HT-29 (cell line): ENCODE data around the gene STPG3. TPM values are rescaled to one million over a fixed set of nuclear protein-coding genes. Genes with fewer than 3 reads are reported as not detected.

Source experiments
- DNase-seq: peaks from one replicate; pipeline ENCODE4 v3.0.0-alpha.2; 2015; ENCODE audit warnings: low spot score
- total RNA-seq: library from RNA; depleted of rRNA; stranded (reverse); fragments of >200 nt; shearing (Covaris generic); gene quantifications from 2 replicates; pipeline ENCODE4 v1.2.3, GENCODE V29; 2014

The STPG3 gene
- total RNA-seq, 1 experiment from 2014 or later = not detected

DNA sequence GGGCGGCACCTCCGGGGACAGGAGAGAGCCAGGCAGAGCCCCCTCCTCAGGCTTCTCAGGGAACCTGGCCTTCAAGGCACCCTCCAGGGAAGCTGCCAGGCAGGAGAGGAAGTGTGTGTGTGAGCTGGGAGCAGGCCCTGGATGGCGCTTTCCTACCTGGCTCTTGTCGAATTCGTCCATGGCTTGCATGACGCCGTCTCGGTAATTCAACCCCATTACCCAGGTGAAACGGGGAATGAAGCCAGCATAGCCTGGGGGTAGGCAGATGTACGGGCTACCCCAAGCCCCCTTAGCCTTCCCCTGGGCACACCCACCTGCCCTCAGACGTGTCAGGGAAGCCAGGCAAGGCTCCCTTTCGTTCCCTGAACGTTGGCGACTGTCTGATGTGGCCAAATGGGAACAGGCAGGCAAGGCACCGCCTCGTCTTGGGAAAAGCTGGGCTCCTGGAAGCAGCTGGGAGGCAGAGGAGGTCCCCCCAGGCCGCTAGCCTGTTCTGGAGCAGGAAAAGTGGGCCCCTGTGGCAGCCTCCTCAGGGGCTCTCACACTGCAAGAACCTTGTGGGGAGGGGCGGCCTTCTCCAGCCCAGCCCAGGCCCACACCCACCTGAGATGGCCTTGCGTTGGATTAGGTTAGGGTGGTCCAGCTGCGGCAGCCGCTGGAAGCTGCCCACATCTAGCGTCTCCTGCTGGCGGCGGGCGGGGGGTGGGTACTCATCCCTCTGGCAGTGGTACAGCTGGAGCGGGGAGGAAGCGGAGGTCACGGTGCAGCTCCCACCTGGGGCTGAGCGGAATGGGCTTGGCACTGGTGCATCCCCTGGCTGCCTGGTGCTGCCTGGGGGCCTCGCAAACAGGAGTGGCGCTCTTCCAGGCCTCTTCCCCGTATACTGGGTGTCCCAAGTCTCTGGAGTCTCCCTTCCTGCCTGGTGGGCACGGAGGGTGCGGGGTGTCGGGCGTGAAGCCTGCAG lies 6.3 kb upstream of the STPG3 start:
- DNase-seq = peak; percentile 57

DNA sequence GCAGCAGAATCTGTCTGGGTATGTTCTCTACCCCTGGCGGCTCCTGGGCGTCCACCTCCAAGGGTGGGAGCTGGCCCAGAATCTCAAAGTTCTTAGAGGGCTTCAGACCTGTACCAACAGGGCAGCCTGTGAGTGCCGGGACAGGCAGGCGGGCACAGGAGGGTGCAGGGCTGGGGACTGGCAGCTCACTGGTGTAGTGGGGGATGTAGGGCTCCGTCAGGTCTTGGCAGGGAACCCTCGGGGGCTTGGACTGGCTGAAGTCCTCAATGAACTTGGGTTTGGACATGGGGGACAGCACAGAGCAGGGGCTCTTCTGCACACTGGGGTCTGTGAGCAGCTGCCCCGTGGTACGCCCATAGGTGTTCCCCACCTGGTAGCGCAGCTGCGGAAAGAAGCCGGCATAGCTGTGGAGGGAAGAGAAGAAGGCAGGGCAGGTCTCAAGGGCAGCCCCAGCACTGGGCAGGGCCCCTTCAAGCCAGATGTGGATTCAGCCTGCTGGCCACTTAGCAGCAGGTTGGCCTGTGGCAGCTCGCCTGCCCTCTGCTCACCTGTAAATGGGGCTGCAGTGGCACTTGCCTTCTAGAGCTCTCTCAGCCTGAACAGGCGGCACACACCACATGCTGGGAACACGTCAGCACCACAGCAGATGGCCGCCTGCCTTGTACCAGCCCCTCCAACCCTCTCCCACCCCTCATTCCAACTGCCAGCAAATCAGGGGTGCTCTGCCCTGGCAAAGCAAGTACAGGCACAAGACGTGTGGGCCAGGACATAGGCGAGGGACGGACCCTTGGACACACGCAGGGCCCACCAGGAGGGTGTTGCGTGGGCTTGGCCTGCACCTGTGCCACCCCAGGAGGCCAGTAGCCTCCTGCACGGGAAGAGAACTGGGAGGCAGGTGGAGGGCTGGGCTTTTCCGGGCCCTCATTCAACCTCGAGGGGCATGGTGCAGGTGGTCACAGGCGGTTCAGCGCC lies 5.3 kb upstream of the STPG3 start:
- DNase-seq = no peak

DNA sequence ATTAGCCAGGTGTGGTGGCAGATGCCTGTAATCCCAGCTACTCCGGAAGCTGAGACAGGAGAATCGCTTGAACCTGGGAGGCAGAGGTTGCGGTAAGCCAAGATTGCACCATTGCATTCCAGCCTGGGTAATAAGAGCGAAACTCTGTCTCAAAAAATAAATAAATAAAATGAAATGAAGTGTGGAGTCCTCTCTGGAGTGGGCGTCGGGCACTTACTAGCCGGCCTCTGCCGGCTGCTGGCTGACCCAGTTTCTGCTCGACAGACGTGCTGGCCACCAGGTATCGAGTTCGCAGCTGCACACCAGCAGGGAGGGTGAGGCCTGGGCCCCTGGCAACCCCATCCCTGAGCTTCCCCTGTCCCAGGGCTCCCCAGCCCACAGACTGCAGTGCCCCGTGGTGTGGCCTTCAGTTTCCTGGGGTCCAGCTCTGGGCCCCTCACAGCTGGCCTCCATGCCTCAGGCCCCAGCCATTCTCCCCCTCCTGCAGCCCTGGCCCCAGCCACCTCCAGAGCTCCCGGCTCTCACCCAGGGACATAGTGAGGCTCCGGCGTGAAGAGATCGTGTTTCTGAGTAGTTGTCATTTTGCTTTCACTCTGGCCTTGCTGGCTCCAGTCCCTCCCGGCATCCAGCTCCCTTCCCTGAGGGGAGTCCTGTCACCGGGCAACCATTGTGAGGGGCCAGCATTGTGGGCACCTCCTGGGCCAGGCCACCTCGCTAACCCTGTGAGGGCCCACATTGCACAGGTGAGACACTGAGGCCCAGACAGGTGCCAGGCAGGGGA lies 3.8 kb upstream of the STPG3 start:
- DNase-seq = no peak

DNA sequence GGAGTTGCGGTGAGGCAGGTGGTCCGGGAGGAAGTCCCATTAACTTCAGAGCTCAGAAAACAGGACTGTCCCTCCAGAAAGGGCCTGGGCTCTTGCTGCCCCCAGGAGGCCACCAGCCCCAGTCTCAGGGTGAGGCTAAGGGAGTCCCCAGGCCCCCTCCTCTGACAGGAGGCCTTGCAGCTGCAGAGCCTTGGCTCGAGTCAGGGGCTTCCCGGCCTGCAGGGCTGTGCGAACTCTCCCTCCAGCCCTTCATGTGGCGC lies 3.2 kb upstream of the STPG3 start:
- no peak for DNase-seq

DNA sequence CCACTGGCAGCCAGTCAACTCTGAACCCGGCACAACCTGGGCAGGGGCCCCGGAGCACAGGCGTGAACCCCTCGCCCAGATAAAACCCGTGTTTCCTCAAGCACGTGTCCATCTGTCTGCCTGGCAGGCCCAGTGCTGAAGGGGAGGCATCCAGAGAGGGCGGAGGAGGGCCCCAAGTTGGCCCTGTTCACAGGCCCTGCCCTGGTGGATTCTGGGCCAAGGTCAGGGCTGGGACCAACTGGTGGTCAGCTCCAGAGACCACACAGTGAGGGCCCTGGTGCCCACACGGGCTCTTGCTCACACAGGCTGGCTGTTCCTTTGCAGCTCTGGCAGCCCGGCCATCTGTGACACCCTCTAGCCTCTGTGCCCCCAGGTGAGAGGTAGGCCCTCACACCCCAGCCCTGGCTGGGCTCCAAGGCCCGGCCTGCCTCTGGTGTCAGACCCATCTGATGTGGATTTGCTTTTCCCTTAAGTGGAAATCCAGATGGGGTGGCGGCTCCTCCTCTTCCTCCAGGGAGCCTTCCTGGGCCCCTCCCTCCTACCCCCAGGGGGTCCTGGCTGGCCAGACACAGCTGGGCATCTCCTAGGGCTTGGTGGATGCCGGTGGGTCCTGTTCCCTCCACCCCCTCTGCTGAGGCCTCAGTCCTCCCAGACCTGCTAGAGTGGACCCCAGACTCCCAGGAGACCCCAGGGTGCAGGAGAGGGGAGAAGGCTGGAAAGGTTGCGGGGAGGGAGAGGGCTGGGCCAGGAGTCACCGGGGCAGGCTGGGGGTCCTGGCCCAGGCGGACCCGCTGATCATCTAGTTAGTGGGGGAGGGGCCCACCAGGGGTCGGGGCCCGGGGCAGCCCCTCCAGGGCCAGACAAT lies 525 bp upstream of the STPG3 start:
- no peak for DNase-seq

DNA sequence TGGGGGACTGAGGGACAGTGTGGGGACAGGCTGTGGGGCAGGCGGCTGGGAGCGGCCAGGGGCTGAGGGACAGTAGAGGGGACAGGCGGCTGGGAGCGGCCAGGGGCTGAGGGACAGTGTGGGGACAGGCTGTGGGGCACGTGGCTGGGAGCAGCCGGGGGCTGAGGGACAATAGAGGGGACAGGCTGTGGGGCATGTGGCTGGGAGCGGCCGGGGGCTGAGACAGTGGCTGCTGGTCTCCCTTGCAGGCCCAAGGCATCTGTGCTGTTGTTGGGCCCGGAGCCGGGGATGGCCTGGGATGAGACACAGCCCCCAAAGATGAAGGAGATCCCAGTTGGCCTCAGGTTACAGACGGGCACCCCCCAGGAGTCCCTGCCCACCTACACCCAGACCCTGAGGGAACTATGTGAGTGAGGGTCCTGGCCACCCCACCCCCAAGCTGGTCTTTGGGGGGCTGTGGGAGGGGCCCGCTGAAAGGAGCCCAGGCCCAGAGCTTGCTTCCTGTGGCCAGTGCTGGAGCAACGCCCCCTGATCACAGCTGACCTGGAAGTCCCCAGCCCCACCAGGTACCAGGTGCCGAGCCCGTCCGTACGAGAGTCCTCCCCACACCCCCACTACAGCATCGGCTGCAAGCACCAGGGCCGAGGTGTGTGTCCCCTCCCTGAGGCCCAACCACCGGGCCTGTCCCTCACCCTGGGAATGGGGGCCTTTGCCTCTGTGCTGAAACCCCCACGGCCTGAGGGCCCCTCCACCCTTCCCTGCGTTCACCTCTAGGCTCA lies 593 bp downstream of the STPG3 start:
- DNase-seq = no peak

DNA sequence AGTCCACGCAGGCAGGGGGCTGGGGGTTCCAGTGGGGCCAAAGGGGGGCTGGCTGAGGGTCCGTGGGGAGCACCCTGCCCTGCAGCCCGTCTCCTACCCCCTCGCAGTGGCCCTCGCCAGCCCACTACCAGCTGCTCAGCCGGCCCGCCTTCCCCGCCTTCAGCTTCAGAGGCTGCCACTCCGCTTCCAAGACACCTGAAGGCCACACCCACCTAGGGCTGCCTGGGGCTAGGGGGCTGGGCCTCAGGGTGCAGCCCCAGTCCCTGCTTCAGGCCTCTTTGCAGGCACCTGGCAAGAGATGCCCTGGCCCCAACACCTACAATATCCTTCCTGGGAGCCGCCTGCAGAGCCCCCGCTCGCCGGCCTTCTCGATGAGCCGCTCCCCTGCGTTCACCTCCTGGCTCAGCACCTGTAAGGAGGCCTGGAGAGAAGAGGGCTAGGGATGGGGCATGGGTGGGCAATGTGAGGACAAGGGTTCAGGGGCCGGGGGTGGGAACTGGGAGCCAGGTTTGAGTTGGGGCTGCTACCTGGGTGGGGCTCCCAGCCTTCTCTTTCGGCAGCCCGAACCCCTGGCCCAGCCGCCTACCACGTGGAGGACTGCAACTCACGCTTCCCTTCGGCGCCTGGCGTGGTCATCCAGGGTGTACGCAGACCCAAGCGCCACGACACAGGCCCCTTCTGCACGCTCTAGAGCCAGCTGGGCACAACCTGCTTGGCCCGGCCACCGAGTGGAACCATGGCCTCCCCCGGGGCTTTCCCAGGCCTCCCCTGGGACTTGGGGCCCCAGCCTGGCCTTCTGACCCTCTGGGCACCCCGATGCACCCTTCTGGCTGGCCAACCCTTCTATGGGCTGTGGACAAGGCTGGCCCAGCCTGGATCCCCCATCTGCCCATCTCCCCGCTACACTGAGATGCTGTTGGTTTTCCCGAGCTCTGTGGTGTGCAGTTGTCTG lies 1.7 kb downstream of the STPG3 start:
- DNase-seq = no peak

DNA sequence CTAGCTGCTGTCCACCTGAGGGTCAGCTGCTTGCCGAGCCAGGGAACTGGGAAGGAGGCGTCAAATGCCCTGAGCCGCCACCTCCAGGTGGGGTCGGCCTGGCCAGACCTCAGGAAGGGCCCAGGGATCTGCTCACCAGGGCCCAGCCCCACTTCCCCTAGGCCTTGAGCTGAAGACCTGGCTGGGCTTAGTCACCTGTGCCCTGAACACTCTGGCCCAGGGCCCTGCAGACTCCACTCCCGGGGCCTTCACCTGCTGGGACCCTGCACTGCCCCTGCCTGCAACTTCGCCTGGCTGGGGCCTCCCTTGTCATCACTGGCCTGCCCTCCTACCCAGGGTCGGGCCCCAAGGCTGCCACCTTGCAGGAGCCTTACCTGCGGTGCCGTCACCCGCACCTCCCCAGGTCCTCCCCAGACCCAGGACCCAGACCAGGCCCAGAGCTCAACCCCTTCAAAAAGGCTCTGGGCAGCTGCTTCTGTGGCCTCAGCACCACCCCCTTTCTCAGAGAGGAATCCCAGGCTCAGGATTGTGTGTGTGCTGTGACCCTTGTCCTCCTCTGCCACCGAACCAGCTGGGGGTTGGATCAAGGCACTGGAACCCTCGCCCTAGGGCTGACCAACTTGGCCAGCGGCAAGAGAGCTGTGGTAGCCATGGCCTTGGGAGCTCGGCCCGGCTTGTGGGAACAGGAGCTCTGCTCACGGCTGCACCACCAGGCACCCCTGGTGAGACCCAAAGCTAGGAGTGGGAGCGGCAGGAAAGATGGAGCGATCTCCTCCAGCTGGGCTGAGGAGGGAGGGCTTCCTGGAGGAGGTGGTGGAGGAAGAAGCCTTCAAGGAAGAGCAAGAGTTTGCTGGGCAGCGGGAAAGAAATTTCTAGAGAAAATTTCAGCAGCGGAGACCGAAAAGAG lies 2.9 kb downstream of the STPG3 start:
- no peak for DNase-seq

DNA sequence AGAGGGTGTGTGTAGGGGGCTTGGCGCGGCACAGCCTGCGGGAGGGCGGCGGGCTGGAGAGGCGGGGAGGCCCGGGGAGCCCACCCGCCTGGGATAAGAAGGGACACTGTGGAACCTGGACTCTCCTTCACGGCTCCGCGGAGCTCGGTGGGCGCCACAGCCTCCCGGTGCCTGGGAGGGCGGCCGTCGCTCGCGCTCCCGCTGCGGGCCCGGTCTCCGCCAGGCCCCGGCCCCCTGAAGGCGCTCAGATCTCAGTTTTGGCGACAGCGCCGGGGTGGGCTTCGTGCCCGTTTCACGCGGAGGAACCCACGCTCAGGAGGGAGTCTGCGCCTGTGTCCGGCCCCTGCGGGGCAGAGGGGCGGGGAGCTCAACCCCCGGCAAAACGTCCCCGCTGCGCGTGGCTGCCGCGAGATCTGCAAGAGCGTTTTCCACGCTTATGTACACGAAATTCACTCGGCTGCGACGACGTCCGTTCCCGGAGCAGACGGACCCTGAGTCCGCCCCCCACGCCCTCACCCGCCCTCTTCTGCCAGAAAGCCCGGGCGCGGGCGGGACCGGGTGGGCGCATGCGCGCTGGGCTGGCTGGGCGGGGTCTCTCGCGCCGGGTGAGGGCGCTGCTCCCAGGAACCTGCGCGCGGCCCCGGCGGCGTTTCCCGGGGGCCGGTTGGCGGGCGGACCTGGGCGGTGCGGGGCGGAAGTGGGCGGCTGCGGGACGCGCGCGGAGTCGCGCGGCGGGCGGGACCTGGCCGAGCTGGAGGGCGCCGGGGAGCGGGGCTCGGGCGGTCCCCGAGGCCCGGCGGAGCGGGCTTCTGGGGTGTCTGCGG lies 3.8 kb downstream of the STPG3 start, which contains the start of gene NELFB:
Gene NELFB, plus strand, starts transcription at position 704 of the 824 bp plus-strand sequence.
- peak; percentile 87 for DNase-seq

DNA sequence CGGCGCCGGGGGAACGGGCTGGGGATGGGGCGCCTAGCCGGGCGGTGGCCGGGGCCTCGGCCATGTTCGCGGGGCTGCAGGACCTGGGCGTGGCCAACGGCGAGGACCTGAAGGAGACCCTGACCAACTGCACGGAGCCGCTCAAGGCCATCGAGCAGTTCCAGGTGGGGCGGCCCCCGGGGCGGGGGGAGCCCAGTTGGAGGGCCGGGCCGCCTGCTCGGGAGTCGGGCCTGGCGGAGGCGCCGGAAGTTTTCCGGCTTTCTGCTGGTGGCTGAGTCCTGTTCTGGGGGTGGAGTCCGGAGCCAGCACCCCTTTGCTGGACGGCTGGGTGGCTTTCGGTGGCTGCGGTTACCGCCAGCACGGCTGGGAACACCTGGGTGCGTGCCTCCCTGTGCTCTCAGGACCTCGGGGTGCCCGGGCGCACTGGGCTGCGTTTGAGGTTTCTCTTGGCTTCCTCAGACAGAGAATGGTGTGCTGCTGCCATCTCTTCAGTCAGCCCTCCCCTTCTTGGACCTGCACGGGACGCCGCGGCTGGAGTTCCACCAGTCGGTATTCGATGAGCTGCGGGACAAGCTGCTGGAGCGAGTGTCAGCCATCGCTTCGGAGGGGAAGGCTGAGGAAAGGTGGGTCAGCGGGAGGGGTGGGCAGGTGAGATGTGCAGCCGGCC lies 4.5 kb downstream of the STPG3 start:
- no peak for DNase-seq

DNA sequence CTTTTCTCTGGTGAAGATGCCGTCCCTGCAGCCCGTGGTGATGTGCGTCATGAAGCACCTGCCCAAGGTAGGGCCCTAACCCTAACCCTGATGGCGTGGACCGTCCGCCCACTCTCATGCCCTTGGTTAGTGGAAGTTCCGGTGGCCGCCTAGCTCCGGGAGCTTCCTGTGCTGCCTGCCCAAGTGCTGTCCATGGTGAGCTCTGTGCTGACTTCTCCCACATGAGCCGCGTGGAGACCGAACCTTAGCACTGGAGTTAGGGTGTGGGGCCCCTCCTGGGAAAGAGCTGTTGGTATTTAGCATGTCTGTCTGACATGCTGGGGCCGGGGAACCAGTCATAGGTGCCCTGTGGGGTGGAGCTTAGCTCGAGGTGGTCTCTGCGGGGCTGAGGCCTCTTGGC lies 5.3 kb downstream of the STPG3 start:
- DNase-seq = no peak

DNA sequence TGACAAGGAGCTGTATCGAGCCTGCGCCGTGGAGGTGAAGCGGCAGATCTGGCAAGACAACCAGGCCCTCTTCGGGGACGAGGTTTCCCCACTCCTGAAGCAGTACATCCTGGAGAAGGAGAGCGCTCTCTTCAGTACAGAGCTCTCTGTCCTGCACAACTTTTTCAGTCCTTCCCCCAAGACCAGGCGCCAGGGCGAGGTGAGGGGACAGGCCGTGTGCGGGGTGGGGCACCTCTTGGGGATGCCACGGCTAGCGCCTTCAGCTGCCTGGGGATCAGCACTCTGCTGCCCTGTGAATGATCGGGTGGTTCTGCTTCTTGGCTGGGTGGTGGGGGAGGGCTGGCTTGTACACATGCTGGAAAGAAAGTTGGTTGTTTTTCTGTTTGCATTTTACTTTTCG lies 5.8 kb downstream of the STPG3 start:
- DNase-seq = no peak

DNA sequence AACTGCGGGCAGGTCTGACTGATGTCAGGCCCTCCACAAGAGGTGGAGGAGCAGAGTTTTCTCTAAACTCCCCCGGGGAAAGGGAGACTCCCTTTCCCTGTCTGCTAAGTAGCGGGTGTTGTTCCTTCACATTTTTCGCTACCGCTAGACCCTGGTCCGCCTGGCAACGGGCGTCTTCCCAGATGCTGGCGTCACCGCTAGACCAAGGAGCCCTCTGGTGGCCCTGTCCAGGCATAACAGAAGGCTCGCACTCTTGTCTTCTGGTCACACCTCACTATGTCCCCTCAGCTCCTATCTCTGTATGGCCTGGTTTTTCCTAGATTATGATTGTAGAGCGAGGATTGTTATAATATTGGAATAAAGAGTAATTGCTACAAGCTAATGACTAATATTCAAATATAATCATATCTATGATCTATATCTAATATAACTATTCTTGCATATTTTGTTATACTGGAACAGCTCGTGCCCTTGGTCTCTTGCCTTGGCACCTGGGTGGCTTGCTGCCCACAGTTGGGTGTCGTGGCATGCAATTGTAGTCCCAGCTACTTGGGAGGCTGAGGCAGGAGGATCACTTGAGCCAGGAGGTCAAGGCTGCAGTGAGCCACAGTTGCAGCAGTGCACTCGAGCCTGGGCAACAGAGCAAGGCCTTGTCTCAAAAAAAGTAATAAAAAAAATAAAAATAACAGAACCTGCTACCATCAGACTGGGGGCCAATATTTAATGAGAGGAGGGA lies 11.3 kb downstream of the STPG3 start:
- DNase-seq = peak; percentile 41

DNA sequence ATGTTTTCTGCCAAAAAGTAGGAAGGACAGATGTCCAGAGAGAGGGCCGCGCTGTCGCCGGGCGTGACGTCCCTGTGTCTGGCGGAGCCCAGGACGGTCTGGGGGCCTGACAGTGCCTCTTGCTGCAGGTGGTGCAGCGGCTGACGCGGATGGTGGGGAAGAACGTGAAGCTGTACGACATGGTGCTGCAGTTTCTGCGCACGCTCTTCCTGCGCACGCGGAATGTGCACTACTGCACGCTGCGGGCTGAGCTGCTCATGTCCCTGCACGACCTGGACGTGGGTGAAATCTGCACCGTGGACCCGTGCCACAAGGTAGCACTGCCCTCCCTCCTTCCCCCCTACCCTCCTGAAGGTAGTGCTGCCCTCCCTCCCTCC lies 11.8 kb downstream of the STPG3 start:
- no peak for DNase-seq

DNA sequence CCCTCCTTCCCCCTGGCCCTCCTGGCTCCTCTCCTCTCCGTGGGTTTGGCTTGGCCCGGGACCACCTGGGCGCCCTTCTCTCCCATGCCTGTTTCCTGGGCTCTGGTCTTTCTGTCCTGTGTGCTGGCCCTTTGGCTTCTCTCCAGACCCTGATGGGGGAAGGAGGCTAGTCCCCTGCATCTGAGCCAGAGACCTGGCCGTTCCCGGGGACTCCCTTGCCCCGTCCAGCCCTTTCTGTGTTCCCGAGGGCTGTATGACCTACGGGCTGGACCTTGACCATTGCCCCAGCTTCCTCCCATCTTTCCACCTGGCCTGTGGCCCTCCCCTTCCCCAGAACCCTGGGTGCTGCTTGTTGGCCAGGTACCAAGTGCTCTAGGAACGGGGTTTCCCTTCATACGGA lies 12.4 kb downstream of the STPG3 start:
- DNase-seq = no peak

DNA sequence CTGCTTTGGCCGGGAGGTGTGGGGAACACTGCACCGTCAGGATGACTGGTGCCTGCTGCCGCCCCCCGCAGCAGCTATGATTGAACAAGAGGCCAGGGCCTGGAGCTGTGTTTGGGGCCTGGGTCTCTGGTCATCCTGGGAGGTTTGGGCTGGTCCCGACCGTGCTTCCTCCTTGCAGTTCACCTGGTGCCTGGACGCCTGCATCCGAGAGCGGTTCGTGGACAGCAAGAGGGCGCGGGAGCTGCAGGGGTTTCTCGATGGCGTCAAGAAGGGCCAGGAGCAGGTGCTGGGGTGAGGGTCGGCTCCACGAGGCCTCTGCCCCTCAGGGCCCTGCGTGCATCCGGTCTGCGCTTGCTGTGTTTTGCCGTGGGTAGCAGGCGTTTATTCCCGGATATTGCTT lies 13.0 kb downstream of the STPG3 start:
- no peak for DNase-seq
